GM18858 (cell line): Measurements from ENCODE around the gene RNF215.

Source experiments
- ATAC-seq: cut with Tn5 transposase; IDR thresholded peaks from one replicate; pipeline ENCODE4 v1.9.1; 2021; ENCODE audit not compliant: unreplicated experiment

RNF215 gene

GRCh38 chr22:30397656-30398635 lies 10.7 kb upstream of the RNF215 start:
- ATAC-seq: no peak

GRCh38 chr22:30396871-30397655 lies 9.9 kb upstream of the RNF215 start, which contains the start of gene SEC14L2:
TSS of gene SEC14L2 (plus strand) at chr22:30397018. CDS start at chr22:30397117, 99 bp downstream.
- ATAC-seq: no peak

DNA sequence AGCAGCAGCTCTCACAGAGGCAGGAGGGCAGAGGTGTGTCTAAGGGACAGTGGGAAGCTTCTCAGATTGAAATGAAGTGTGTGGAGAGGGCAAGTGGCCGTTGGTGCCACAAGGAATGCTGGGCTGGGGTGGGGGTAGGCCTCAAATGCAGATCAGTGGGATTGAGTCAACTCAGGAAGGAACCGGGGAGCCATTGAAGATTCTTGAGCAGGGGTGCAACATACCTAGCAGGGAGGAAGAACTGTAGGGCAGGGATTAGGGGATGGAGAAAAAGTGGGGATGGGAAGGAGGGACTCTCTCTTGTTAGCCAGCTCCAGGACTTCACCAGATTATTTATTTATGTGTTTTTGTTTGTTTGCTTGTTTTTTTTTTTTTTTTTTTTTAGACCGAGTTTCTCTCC lies 6.7 kb upstream of the RNF215 start:
- no peak for ATAC-seq

GRCh38 chr22:30393322-30393680 lies 6.1 kb upstream of the RNF215 start:
- ATAC-seq: no peak

GRCh38 chr22:30392661-30393321 lies 5.6 kb upstream of the RNF215 start:
- no peak for ATAC-seq

GRCh38 chr22:30390974-30391691 lies 3.9 kb upstream of the RNF215 start:
- no peak for ATAC-seq

- no peak for ATAC-seq
Observed at GRCh38 chr22:30386608-30386959, 627 bp downstream of the RNF215 start.

GRCh38 chr22:30385942-30386341 lies 1.3 kb downstream of the RNF215 start:
- ATAC-seq: no peak

- no peak for ATAC-seq
Observed at GRCh38 chr22:30383061-30383460, 4.2 kb downstream of the RNF215 start.

DNA sequence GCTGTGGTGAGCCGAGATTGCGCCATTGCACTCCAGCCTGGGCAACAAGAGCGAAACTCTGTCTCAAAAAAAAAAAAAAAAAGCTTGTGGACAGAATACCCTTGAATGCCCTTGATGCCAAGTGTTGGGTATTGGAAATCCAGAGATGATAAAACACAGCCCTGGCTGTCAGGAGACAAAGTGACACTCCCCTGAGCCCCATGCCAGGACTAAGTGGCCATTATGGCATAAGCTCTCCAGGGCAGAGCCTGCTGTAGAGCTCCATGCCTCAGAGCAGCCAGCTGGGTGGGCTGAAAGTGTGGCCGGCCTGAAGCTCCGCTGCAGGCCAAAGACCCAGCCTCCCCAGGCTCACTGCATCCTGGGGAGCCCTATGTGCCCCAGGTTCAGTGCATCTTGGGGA lies 4.9 kb downstream of the RNF215 start:
- no peak for ATAC-seq

- ATAC-seq: no peak
Observed at GRCh38 chr22:30381264-30381663, 5.9 kb downstream of the RNF215 start.

GRCh38 chr22:30380011-30380410 lies 7.2 kb downstream of the RNF215 start:
- ATAC-seq: no peak

DNA sequence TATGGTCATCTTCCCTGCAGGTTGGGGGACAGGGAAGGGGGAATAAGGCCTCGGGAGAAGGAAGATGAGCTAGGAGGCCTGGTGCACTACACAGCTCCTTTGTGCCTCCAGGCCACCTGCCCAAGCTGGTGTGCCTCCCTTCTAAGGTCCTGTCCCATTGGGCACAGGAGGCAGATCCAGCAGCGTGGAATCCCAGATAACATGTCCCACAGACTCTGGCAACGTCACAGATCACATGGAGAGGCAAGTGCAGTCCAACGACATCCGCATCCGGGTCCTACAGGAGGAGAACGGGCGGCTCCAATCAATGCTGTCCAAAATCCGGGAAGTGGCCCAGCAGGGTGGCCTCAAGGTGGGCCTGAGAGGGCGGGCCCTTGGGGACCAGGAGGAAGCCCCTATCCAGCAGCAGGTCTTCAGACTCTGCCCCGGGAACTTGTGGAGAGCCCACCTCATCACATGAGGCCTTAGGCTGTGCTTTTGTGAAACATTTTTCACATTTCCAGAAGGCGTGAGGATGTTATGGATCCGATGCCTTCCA lies 11.8 kb downstream of the RNF215 start:
- ATAC-seq: no peak

- ATAC-seq: no peak
Observed at GRCh38 chr22:30373331-30374325, 13.6 kb downstream of the RNF215 start.

- no peak for ATAC-seq
Observed at GRCh38 chr22:30372915-30373314, 14.3 kb downstream of the RNF215 start.

DNA sequence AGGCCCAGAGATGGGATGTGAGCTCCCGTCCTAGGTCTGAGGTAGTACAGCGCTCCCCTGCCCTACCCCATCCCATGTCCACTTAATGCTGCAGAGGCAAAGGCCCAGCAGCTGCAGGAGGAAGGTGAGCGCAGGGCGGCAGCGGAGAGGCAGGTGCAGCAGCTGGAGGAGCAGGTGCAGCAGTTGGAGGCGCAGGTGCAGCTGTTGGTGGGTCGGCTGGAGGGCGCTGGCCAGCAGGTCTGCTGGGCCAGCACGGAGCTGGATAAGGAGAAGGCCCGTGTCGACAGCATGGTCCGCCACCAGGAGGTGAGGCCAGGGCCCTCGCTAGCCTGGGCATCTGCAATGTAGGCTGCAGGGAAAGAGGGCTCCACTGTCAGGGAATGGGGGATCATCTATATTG lies 15.2 kb downstream of the RNF215 start:
- ATAC-seq: no peak

DNA sequence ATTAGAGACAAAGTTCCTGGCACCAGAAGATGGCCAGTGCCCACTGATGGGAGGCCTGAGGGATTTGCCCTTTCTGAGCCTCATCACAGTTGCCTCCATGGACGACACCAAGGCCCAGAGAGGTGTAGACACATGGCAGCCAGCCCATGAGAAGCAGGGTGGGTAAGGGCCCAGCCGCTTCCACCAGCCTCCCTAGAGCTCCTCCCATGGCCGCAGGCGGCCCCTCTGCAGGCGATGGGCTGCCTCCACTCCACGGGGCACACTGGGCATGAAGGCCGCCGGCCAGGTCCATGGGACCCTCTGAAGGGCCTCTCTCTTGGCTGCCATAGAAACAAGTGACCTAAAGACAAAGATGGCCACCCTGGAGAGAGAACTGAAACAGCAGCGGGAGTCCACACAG lies 15.9 kb downstream of the RNF215 start:
- ATAC-seq: no peak

- no peak for ATAC-seq
Observed at GRCh38 chr22:30370641-30371230, 16.5 kb downstream of the RNF215 start.

- no peak for ATAC-seq
Observed at GRCh38 chr22:30368420-30368819, 18.8 kb downstream of the RNF215 start.
